Suprapubic skin (tissue), 4 donors: Measurements from ENCODE around the gene HSD17B1. TPM values are rescaled to one million over a fixed set of nuclear protein-coding genes. Genes with fewer than 3 reads are reported as not detected.
A peak's percentile ranks its signal among the peaks of the same experiment; 100 is the strongest.
"Not testable (repeated sequence)": the region's sequence is repeated elsewhere in the genome, so short reads cannot be mapped to it uniquely, and the experiment has no call there.

Experiments used
- DNase-seq, 2 donors: peaks; one replicate each; pipeline ENCODE4 v3.0.0-alpha.2; 2019; ENCODE audit warnings: low spot score in 2 of 2
- H3K27ac ChIP-seq: fragments of 200-600 bp; sonication (generic); one replicate; pipeline ENCODE4 v1.5.1; 2019
- H3K27me3 ChIP-seq: fragments of 200-600 bp; sonication (generic); one replicate; pipeline ENCODE4 v1.5.1; 2019
- H3K36me3 ChIP-seq: fragments of 200-600 bp; sonication (generic); one replicate; pipeline ENCODE4 v1.5.1; 2019
- H3K4me1 ChIP-seq: fragments of 200-600 bp; sonication (generic); one replicate; pipeline ENCODE4 v1.5.1; 2019
- H3K4me3 ChIP-seq: fragments of 200-600 bp; sonication (generic); one replicate; pipeline ENCODE4 v1.5.1; 2019; ENCODE audit warnings: mild to moderate bottlenecking
- H3K9me3 ChIP-seq: fragments of 200-600 bp; sonication (generic); one replicate; pipeline ENCODE4 v1.5.1; 2019
- EP300 ChIP-seq: sonication (generic); formaldehyde crosslinking; IDR thresholded peaks from one replicate; pipeline ENCODE4 v1.6.1; 2017; ENCODE audit warnings: antibody characterized with exemption
- POLR2A ChIP-seq, 2 donors: fragments of 450-650 bp; IDR thresholded peaks; one replicate each; pipeline ENCODE4 v1.6.1; 2017; ENCODE audit warnings: antibody characterized with exemption in 2 of 2, mild to moderate bottlenecking in 2 of 2, moderate library complexity in 2 of 2
- POLR2AphosphoS5 ChIP-seq, 3 donors: sonication (generic); formaldehyde crosslinking; IDR thresholded peaks; one replicate each; pipeline ENCODE4 v1.6.1; 2017; ENCODE audit warnings: antibody characterized with exemption in 3 of 3
- WGBS: methylation state at CpG from one replicate; pipeline ENCODE4 v1.1.5; 2018; 5-methylcytosine and 5-hydroxymethylcytosine counted together
- total RNA-seq, 4 donors: library from RNA; depleted of rRNA; stranded (reverse); fragments of >200 nt; gene quantifications; one replicate each; pipeline ENCODE4 v1.1.0, GENCODE V29; 2016
- TF ChIP-seq, protein P1 (sequence below), 2 donors: fragments of 200-600 bp in 1 of 2; fragments of 450-650 bp in 1 of 2; sonication (generic) in 1 of 2; IDR thresholded peaks; one replicate each; pipeline ENCODE4 v1.5.1; 2016 to 2019; ENCODE audit warnings: antibody characterized with exemption in 2 of 2, mild to moderate bottlenecking in 1 of 2, moderate library complexity in 1 of 2

HSD17B1 gene
- total RNA-seq, 4 donors from 2014 or later, result 1.2 to 8.8 (median 3.2) TPM

DNA sequence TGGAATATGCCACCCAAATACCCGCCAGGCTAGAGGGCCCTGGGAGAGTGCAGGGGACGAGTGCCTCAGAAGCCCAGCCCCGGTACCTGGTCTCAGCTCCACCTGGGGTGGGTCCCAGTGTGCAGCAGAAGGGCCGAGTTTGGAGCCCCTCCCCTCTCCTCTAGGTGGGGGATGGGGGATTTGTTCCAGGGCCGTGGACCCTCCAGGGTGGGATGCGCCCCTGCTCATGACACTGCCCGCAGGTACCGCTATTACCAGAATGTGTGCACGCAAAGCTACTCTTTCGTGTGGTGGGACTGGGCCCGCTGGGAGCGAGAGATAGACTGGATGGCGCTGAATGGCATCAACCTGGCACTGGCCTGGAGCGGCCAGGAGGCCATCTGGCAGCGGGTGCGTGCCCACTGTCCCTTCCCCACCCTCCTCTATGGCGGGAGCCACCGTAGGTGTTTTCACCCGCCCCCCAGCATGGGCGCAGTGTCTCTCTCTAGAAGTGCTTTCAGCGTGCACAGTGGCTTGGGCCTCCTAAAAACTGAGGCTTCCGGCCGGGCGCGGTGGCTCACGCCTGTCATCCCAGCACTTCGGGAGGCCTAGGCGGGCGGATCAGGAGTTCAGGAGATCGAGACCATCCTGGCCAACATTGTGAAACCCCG, 15.4 kb upstream of the HSD17B1 start:
- no peaks in the 10 kb centered on the region for H3K9me3 ChIP-seq
- DNase-seq, result no peak
- H3K27ac ChIP-seq, result peak overlapping the region; percentile 95
- H3K27me3 ChIP-seq, result no peaks in the 10 kb centered on the region
- WGBS, result 82% methylated on average over 25 of the region's 31 CpGs
- peaks cover 25% of the 10 kb centered on the region for H3K4me1 ChIP-seq
- TF ChIP-seq POLR2A (IDR thresholded peaks at IDR 0.05), result no peak
- TF ChIP-seq, protein P1, sequence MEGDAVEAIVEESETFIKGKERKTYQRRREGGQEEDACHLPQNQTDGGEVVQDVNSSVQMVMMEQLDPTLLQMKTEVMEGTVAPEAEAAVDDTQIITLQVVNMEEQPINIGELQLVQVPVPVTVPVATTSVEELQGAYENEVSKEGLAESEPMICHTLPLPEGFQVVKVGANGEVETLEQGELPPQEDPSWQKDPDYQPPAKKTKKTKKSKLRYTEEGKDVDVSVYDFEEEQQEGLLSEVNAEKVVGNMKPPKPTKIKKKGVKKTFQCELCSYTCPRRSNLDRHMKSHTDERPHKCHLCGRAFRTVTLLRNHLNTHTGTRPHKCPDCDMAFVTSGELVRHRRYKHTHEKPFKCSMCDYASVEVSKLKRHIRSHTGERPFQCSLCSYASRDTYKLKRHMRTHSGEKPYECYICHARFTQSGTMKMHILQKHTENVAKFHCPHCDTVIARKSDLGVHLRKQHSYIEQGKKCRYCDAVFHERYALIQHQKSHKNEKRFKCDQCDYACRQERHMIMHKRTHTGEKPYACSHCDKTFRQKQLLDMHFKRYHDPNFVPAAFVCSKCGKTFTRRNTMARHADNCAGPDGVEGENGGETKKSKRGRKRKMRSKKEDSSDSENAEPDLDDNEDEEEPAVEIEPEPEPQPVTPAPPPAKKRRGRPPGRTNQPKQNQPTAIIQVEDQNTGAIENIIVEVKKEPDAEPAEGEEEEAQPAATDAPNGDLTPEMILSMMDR (IDR thresholded peaks at IDR 0.05), result no peak
- TF ChIP-seq POLR2AphosphoS5 (IDR thresholded peaks at IDR 0.05), result no peak
- no peak for TF ChIP-seq EP300
- H3K4me3 ChIP-seq, result peak overlapping the region; percentile 84
- H3K36me3 ChIP-seq, result peaks cover 36% of the 10 kb centered on the region

DNA sequence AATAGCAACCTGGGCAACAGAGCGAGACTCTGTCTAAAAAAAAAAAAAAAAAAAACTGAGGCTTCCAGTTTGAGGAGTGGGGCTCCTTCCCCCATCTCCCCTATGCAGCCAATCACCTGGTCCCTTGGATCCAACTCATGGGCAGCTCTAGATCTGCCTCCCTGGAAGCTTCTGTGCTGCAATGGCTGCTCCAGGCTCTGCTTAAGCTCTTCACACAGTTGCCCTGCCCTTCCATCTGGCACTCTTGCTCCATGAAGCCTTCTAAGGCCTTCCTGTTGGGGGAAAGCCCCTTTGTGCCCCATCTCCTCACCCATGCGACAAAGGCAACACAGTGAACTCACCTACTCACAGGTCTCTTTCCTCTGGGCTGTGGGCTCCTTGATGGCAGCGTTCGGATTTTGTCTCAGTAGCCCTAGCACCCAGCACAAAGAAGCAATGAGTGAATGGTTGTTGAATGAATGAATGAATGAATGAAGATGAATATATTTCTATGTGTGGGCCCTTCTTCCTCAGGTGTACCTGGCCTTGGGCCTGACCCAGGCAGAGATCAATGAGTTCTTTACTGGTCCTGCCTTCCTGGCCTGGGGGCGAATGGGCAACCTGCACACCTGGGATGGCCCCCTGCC, 14.8 kb upstream of the HSD17B1 start:
- Histone ChIP-seq H3K9me3 (no peaks in the 10 kb centered on the region), H3K36me3 (peaks cover 43% of the 10 kb centered on the region), H3K27ac (no peak overlapping the region), H3K4me1 (peaks cover 23% of the 10 kb centered on the region), H3K4me3 (no peak overlapping the region), H3K27me3 (no peaks in the 10 kb centered on the region)
- TF ChIP-seq POLR2AphosphoS5 (IDR thresholded peaks at IDR 0.05), result no peak
- TF ChIP-seq POLR2A (IDR thresholded peaks at IDR 0.05), result no peak
- DNase-seq, result no peak
- 96% methylated on average over 5 of the region's 5 CpGs for WGBS

DNA sequence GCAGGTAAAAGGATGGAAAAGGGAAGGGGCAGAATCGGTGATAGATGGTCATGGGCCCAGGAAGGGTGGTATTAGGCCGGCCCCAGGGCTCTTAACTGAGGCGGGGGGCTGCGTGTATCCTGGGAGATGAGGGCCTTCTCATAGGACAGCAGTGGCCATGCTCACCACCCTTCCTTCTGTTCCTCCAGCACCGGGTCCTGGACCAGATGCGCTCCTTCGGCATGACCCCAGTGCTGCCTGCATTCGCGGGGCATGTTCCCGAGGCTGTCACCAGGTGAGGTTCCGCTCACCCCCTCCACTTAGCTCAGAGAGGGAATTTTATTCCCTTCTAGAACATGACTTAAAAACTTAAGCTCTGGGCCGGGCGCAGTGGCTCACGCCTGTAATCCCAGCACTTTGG, 14.2 kb upstream of the HSD17B1 start:
- peaks cover 48% of the 10 kb centered on the region for H3K36me3 ChIP-seq

DNA sequence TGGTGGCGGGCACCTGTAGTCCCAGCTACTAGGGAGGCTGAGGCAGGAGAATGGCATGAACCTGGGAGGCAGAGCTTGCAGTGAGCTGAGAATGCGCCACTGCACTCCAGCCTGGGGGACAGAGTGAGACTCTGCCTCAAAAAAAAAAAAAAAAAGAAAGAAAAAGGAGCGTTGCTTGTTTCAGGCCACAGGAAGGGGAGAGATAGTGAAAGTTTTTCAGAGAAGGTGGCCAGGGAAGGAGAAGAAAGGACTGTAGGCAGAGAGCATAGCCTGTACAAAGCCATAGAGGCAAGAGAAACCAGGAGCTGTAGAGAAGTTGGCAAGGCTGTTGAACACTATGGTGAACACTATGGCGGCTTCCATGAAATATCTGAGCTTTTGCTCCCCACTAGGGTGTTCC, 12.2 kb upstream of the HSD17B1 start:
- not testable (repeated sequence) for H3K27ac ChIP-seq, H3K4me3 ChIP-seq, H3K27me3 ChIP-seq, H3K9me3 ChIP-seq, DNase-seq
- H3K36me3 ChIP-seq, result peaks cover 60% of the 10 kb centered on the region
- WGBS, result 87% methylated on average over 4 of the region's 4 CpGs
- peaks cover 15% of the 10 kb centered on the region for H3K4me1 ChIP-seq

More for the DNA sequence above, 14.2 kb upstream of the HSD17B1 start:
- Histone ChIP-seq H3K9me3 (no peaks in the 10 kb centered on the region), H3K4me3 (no peak overlapping the region), H3K27me3 (no peaks in the 10 kb centered on the region), H3K27ac (no peak overlapping the region), H3K4me1 (peaks cover 23% of the 10 kb centered on the region)
- no peak for DNase-seq
- TF ChIP-seq, protein P1 (IDR thresholded peaks at IDR 0.05), result no peak
- TF ChIP-seq EP300 (no peak), POLR2AphosphoS5 (IDR thresholded peaks at IDR 0.05) (no peak), POLR2A (IDR thresholded peaks at IDR 0.05) (no peak)
- WGBS, result 93% methylated on average over 12 of the region's 14 CpGs

DNA sequence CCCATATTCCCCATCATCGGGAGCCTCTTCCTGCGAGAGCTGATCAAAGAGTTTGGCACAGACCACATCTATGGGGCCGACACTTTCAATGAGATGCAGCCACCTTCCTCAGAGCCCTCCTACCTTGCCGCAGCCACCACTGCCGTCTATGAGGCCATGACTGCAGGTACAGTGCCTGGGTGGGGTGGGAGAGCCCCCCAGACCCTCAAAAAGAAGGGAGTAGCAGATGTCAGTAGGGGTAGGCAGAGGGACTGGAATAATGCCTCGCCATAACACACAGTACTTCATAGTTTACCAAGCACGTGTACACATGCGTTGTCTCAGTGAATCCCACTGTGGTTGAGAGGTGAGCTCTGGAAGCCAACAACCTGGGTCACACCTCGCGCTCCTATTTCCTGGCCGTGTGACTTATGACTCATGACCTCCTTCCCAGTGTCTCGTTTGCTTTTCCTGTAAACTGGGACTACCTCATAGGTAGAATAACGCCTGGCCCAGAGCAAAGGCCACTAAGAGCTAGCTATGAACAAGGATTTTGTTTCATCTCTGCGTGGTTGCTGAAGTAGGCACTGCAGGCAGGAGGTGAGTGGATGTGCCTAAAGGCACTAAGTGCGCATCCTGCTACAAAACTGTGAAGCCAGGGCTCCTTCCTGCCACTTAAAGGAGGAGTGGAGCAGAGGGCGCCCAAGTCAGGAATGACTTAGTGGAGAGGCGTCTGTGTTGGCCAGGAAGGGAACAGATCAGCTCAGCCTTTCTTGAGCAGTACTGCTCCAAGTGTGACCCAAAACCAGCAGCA, 11.5 kb upstream of the HSD17B1 start:
- DNase-seq, result no peak
- WGBS, result 72% methylated on average over 17 of the region's 17 CpGs
- Histone ChIP-seq H3K4me1 (peaks cover 11% of the 10 kb centered on the region), H3K9me3 (no peaks in the 10 kb centered on the region), H3K4me3 (no peak overlapping the region), H3K27ac (no peak overlapping the region), H3K27me3 (no peaks in the 10 kb centered on the region), H3K36me3 (peaks cover 60% of the 10 kb centered on the region)
- no peak for TF ChIP-seq POLR2A (IDR thresholded peaks at IDR 0.05)

DNA sequence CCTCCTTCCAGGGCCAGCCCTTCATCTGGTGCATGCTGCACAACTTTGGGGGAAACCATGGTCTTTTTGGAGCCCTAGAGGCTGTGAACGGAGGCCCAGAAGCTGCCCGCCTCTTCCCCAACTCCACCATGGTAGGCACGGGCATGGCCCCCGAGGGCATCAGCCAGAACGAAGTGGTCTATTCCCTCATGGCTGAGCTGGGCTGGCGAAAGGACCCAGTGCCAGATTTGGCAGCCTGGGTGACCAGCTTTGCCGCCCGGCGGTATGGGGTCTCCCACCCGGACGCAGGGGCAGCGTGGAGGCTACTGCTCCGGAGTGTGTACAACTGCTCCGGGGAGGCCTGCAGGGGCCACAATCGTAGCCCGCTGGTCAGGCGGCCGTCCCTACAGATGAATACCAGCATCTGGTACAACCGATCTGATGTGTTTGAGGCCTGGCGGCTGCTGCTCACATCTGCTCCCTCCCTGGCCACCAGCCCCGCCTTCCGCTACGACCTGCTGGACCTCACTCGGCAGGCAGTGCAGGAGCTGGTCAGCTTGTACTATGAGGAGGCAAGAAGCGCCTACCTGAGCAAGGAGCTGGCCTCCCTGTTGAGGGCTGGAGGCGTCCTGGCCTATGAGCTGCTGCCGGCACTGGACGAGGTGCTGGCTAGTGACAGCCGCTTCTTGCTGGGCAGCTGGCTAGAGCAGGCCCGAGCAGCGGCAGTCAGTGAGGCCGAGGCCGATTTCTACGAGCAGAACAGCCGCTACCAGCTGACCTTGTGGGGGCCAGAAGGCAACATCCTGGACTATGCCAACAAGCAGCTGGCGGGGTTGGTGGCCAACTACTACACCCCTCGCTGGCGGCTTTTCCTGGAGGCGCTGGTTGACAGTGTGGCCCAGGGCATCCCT, 9.3 kb upstream of the HSD17B1 start:
- Histone ChIP-seq H3K4me3 (no peak overlapping the region), H3K9me3 (no peaks in the 10 kb centered on the region), H3K36me3 (peaks cover 60% of the 10 kb centered on the region), H3K27me3 (no peaks in the 10 kb centered on the region), H3K4me1 (peaks cover 20% of the 10 kb centered on the region), H3K27ac (no peak overlapping the region)
- WGBS, result 92% methylated on average over 17 of the region's 39 CpGs
- no peak for DNase-seq
- TF ChIP-seq, protein P1 (IDR thresholded peaks at IDR 0.05), result no peak
- no peak for TF ChIP-seq POLR2A (IDR thresholded peaks at IDR 0.05)
- no peak for TF ChIP-seq EP300
- no peak for TF ChIP-seq POLR2AphosphoS5 (IDR thresholded peaks at IDR 0.05)
